Putamen (tissue), 1 donor: Measurements from ENCODE around the gene SPTB.

Experiments
- DNase-seq: peaks from one replicate; pipeline ENCODE4 v3.0.0-alpha.2; 2016; ENCODE audit warnings: low spot score

SPTB gene

GRCh38 chr14:64748995-64749714 lies 130.6 kb downstream of the SPTB start:
- no peak for DNase-seq

DNA sequence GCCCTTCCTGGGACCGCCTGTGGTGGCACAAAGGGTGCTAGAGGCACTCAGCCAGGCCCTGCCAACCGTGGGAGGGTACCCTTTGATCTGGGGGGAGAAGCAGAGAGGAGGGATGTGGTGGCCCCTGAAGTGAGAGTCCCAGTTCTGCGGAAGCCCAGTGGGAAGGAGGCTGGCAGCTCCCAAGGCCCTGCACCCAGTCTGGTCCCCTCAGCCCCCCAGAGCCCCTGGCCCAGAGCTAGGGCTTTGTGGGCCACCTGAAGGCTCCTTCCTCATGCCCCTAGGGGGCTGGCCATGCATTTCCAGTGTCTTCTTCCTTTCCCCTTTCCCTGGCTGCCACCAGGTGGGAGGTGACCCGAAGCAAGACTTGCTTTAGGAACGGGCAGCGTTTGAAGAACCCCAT lies 131.2 kb downstream of the SPTB start:
- DNase-seq = no peak

- DNase-seq = no peak
Measured at GRCh38 chr14:64747327-64747726, 132.4 kb downstream of the SPTB start.

DNA sequence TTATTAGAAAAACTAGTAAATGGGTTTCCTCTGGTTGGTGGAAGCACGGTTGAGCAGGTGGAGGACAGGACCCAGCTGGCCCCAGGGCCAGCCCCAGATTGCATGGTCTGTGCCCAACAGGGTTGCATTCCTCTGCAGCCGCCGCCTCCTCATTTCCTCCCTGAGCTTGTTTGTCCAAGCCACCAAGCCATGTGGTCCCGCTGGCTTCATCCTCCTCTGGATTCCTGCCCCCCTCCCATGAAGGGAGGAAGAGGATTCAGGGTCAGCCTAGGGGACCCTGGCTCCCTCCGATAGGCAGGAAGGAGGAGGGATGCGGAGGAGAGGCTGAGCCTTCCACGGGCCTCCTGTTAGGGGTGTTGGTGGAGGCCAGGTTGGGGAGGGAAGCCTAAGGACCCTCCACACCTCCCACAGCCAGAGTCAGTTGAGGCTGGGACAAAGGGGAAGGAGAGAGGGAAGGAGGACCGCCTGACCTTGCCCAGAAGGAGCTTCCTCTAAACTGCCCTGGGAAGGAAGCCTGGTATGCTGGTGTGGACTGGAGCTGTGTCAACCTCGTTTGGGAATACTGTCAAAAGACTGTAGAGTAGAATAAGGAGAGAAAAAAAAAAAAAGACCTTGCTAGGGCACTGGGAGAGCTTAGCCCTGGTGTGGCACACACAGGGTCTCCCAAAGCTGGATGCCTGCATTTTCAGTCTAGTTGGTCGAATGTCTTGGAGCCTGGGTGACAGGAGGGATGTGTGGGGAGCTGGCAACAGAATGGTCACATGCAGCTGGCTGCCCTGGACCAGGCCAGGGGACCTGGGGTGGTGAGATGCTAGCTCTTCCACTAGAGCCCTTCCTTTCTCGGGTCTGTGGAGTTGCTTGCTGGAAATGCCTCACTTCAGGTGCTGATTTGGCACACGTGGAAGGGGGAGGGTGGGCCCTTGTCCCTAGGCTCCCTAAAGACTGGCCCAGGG lies 133.1 kb downstream of the SPTB start:
- DNase-seq = no peak

DNA sequence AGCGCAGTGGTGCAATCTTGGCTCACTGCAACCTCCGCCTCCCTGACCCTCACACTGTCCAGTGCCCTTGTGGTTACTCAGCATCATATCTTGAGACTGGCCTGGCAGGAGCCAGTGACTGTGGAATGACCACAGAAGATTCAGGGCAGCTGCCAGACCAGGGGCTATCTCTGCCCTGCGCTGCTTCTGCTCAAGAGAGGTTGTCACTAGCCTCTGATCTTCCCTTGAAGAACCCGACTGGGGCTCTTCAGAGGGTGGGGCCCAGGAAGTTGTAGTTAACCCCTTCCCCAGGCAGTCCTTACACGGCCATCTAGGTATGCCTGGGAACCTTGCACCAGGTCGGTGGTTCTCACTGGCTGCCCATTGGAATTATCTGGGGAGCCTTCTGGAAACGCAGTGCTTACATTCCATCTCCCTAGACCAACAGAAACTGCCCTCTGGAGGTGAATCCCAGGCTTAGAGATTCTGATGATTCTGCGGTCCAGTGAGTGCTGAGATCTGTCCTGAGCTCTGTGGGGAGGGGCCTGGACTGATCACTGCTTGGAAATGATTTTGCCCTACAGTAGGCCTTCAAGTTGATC lies 134.1 kb downstream of the SPTB start:
- DNase-seq = no peak

DNA sequence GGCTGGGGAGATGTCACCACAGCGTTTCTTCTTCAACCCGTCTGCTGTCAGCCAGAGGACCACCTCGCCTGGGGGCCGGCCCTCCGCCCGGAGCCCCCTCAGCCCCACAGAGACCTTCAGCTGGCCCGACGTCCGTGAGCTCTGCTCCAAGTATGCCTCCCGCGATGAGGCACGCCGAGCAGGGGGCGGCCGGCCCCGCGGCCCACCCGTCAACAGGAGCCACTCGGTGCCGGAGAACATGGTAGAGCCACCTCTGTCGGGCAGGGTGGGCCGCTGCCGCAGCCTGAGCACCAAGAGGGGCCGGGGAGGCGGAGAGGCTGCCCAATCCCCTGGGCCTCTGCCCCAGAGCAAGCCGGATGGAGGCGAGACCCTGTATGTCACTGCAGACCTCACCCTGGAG lies 136.6 kb downstream of the SPTB start:
- no peak for DNase-seq

DNA sequence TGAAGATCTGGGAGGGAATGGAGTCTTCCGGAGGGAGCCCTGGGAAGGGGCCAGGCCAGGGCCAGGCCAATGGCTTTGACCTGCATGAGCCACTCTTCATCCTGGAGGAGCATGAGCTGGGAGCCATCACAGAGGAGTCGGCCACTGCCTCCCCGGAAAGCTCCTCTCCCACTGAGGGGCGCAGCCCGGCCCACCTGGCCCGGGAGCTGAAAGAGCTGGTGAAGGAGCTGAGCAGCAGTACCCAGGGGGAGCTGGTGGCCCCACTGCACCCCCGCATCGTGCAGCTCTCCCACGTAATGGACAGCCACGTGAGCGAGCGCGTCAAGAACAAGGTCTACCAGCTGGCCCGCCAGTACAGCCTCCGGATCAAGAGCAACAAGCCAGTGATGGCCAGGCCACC lies 137.7 kb downstream of the SPTB start:
- DNase-seq = no peak

DNA sequence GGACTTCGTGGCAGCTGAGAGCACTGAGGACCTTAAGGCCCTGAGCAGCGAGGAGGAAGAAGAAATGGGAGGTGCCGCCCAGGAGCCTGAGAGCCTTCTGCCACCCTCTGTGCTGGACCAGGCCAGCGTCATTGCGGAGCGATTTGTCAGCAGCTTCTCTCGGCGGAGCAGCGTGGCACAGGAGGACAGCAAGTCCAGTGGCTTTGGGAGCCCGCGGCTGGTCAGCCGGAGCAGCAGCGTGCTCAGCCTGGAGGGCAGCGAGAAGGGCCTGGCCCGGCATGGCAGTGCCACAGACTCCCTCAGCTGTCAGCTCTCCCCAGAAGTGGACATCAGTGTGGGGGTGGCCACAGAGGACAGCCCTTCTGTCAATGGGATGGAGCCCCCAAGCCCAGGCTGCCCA lies 138.5 kb downstream of the SPTB start:
- DNase-seq = no peak

GRCh38 chr14:64738281-64738804 lies 141.4 kb downstream of the SPTB start:
- no peak for DNase-seq

DNA sequence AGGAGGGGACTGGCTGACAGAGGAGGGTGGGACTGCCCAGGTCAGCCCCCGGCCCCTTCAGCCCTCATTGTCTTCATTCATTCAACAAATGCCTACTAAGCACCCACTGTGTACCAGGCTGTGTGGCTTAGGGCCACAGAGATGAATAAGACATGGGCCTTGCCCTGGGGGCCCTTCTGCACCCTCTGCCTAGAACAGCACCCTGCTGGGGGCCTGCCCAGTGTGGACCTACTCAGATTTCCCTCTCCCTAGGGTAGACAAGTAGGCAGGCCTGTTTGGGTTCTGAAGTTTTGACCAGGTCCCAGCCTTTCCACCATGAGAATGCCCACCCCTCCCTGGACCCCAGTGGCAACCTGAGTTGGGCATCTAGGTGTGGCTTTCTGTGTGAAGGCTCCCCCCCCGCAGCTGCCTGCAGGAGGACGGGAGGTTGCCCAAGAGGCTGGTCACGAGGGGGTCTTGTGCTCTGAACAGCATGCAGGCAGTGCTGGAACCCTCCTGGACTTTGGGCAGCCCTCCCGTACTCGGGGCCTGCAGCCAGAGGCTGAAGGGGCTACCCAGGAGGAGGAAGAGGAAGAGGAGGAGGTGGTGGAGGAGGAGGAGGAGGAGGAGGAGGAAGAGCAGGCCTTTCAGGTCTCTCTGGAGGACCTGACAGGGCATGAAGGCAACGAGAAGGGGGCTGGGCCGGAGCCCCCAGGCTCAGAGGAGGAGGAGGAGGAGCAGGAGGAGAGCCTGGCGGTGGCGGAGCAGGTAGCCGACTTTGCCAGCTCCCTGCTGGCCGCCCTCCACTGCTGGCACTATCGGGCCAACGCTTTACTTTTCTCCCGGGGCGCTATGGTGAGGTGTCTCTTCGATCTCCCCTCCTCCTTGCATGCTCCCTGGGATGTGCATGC lies 142.1 kb downstream of the SPTB start:
- DNase-seq = no peak

DNA sequence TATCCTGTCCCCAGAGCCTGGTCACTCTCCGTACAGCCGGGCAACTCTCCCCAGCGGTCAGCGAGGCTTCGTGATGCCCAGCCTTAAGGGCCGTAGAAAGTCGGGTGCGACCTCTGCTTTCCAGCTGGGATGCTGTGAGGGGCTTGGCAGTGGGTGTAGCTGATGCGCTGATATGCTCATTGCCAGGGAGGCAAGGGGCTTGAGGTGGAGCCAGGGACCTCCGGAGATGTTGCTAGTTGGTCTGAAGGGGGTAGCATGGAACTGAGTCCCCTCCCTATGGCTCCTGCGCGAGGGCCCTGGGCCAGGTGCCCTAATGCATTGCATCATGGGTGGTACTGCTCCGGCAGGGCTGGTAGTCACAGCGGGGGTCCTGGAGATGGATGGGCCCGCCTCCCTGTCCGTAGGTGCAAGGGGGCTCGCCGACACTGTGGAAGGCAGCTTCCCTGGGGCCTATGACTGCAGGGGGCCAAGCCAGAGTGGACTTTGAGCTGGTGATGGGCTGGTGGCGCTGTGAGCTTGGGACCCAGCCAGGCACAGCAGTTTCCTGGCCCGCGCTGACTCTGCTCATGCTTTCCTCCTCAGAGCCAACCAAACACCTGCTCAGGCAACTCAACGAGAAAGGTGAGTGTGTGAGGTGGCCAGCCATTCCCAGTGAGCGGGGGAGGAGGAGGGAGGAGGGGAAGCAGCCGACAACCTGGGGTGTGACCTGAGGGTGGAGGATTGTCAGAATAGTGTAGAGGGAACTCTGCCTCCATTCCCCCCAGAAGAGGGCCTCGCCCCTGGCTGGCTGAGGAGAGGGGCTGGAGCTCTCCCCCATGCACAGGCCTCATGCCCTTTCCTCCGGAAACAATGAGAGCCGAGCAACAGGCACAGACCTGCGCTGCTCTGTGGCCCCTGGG lies 143.2 kb downstream of the SPTB start:
- DNase-seq = no peak

DNA sequence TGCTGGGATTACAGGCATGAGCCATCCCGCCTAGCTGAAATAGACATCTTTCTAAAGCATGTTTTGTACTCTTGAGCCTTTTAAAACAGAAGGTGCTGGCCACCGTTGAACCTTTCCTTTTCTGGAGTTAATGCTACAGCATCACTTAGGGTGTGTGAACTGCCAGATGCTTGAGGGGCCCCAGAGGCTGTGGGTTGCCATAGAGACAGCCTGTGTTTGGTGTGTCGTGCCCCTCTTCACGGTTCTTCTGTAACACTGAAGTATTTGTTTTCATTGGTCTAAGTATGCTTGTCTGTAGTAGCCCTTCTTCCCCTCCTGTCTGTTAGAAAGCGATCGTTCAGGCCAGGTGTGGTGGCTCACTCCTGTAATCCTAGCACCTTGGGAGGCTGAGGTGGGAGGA lies 144.7 kb downstream of the SPTB start:
- DNase-seq = no peak

GRCh38 chr14:64733899-64734298 lies 145.8 kb downstream of the SPTB start:
- no peak for DNase-seq

DNA sequence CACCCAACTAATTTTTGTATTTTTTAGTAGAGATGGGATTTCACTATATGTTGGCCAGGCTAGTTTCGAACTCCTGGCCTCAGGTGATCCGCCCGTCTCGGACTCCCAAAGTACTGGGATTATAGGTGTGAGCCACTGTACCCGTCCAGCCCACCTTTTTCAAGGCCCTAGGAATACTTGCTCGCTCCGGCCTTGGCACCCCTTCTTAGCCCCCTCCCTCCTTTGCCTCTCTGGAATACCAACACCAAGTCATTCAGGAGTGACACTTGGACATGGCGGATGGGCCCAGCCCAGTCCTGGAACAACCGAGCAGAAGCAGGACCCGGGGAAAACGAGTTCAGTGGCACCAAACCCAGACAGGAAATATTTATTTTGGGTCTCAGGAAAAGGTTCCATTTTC lies 146.4 kb downstream of the SPTB start:
- no peak for DNase-seq

- no peak for DNase-seq
Measured at GRCh38 chr14:64732536-64733120, 147.1 kb downstream of the SPTB start.

DNA sequence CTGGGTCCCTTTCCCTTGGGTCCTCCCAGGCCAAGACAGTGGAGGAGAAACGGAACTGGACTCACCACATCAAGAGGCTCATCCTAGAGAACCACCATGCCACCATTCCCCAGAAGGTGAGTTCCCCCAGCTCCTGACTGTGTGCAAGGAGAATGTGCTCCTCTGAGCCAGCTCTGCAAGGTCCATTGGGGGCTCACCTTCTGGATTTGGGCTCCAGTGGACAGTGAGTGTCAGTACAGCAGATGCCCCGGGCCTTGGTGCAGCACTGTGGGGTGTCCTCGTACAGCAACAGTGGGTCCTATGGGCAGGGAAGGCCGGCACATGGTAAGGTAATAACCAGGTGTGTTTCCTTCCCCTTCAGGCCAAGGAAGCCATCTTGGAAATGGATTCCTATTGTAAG lies 147.6 kb downstream of the SPTB start:
- DNase-seq = no peak

DNA sequence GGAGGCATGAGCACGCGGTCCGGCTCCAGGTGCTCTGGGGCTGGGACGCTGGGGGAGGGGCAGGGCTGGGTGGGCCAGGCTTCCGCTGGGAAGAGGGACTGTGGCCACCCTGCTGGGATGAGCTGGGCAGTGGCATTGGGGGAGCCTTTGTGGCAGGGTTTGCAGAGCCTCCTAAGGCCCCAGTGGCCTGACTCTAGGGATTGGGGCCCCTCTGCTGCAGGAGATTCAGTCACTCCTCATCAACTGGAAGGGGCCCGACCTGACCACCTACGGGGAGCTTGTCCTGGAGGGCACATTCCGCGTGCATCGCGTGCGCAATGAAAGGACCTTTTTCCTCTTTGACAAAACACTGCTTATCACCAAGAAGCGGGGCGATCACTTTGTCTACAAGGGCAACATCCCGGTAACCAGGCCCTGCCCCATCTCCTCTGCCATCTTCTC lies 148.5 kb downstream of the SPTB start:
- DNase-seq = no peak

DNA sequence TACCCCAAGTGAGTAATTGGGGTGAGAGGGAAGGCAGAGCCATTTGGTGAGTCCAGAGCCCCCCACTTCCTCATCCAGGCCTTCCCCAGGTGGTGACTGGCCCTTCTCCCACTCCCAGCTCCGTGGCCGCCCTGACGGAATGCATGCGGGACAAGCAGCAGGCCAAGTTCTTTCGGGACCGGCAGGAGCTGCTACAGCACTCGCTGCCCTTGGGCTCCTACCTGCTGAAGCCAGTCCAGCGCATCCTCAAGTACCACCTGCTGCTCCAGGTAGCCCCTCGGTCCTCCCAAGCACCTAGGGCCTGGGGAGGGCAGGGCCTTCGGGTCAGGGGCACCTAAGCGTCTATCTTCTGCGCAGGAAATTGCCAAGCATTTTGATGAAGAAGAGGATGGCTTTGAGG lies 149.0 kb downstream of the SPTB start:
- no peak for DNase-seq

DNA sequence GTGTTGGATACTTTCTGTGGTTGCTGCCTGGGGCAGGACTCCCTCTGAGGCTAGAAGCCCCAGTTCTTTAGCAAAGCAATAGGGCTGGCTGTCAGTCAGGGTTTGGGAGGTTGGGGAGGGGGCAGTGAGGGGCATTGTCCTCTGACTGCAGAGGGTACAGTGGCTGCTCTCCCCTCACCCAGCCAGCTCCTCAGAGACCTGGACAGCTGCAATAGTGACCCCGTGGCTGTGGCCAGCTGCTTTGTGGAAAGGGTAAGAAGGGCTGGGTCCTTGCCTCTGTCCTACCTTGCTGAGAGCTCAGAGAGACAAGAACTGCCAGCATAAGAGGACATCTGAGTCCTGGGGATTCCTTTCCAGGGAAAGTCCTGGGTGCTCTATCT lies 149.7 kb downstream of the SPTB start:
- DNase-seq = no peak

GRCh38 chr14:64729386-64730060 lies 150.2 kb downstream of the SPTB start:
- no peak for DNase-seq
